Subcutaneous adipose tissue (tissue), 4 donors: Measurements from ENCODE around the gene C12orf57. TPM values are rescaled to one million over a fixed set of nuclear protein-coding genes. Genes with fewer than 3 reads are reported as not detected.

Experiments
- CTCF ChIP-seq: fragments of 450-650 bp; IDR thresholded peaks from one replicate; pipeline ENCODE4 v1.5.1; 2016; ENCODE audit warnings: low read depth, mild to moderate bottlenecking, control low read depth, antibody characterized with exemption, moderate library complexity
- total RNA-seq, 4 donors: library from RNA; depleted of rRNA; stranded (reverse); fragments of >200 nt; gene quantifications; one replicate each; pipeline ENCODE4 v1.1.0, GENCODE V29; 2016

C12orf57 gene
- total RNA-seq, 4 donors from 2014 or later = 233 to 359 (median 280) TPM

DNA sequence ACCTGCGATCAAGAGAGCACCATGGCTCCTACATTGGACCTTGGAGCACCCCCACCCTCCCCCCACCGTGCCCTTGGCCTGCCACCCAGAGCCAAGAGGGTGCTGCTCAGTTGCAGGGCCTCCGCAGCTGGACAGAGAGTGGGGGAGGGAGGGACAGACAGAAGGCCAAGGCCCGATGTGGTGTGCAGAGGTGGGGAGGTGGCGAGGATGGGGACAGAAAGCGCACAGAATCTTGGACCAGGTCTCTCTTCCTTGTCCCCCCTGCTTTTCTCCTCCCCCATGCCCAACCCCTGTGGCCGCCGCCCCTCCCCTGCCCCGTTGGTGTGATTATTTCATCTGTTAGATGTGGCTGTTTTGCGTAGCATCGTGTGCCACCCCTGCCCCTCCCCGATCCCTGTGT lies 2.0 kb upstream of the C12orf57 start:
- TF ChIP-seq CTCF = no peak

DNA sequence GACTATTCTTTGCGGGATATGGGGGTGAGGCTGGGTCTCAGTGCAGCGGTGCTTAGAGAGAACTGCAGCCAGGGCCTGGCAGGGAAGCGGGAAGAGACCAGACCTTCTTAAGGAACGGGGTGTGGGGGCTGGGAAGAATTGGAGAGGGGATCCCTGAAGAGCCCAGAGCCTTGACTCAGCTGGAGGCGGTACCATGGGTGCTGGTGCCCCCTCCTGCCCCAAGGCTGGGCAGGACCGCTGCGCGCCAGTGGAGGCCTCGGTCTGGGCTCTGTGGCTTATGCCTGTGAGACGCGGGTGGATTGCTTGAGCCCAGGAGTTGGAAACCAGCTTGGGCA lies 1.5 kb upstream of the C12orf57 start:
- no peak for TF ChIP-seq CTCF

- TF ChIP-seq CTCF = no peak
Observed at GRCh38 chr12:6943389-6943721, 467 bp upstream of the C12orf57 start.

DNA sequence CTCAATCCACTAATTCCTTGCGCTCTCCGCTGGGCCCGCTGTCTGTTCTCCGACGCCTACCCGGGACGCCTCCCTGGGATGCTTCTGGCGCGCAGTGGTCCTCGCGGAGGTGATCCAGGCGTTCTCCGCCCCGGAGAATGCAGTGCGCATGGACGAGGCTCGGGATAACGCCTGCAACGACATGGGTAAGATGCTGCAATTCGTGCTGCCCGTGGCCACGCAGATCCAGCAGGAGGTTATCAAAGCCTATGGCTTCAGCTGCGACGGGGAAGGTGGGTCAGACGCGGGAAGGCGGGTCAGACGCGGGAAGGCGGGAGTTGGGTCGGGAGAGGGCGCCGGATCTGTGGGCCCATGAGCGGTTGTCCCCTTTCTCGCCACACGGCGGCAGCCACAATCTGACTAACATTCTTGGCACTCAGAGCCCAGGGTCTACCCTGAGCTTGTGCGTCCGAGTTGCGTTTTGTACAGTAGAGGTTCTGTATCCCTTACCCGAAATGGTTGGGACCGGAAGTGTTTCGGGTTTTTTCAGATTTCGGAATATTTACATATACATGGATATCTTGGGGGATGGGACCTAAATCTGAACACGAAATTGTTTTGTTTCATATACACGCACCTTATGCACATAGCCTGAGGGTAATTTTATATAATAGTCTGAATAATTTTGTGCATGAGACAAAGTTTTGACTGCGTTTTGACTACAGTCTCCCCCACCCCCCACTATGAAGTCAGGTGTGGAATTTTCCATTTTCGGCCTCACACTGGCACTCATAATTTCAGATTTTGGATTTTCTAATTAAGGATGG lies 762 bp downstream of the C12orf57 start:
- no peak for TF ChIP-seq CTCF

DNA sequence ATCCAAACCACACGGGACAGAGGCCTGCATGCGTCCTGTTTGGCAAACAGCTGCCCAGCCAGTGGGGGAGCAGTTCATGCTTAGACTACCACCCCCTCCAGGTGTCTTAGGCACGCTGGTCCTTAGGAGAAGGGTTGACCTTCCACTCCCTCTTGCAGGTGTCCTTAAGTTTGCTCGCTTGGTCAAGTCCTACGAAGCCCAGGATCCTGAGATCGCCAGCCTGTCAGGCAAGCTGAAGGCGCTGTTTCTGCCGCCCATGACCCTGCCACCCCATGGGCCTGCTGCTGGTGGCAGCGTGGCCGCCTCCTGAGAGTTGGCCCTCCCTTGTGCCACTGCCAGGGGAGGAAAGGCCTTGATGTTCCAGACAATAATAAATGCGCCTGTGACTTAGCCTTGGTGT lies 1.8 kb downstream of the C12orf57 start:
- TF ChIP-seq CTCF = no peak

- TF ChIP-seq CTCF = no peak
Observed at GRCh38 chr12:6946033-6946919, 2.5 kb downstream of the C12orf57 start.

- TF ChIP-seq CTCF = no peak
Observed at GRCh38 chr12:6946920-6947374, 3.1 kb downstream of the C12orf57 start.
